ENCODE results near the gene CELA2A. TPM values are rescaled to one million over a fixed set of nuclear protein-coding genes. Genes with fewer than 3 reads are reported as not detected.
"Not testable (repeated sequence)": the region's sequence is repeated elsewhere in the genome, so short reads cannot be mapped to it uniquely, and the experiment has no call there.

The CELA2A gene
- total RNA-seq, 4 donors from 2014 or later, result not detected

DNA sequence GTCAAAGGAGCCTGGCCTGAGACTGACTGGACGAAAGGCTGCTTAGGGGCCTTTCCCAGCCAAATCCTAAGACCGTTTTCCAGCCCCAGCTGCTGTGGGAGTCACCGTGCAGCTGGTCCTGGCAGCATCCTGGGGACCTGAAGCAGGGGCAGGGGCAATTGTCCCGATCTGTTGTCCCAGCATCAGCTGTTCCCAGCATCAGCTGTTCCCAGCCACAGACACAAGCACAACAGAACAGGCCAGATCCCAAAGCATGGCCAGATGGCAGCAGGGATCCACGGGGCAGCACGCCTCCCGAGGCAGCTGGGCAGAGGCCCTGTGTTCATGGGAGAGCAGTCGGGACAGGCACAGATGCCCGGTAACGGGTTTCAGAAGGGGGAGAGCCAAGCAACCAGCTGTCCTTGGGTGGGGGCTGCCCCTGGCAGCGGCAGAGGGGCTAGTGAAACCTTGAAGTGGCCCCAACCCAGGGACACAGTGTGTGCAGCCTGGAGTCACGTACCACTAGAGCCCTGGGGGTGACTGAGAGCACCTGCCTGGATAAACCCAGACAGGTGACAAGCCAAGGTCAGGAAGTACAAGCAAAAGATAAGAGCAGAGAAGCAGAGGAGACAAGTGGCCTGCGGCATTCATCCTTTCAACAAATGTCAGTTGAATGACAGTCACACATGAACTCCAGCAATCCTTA lies 32.7 kb downstream of the CELA2A start:
- no peak for TF ChIP-seq EP300 (IDR thresholded peaks at IDR 0.05)
- no peak for TF ChIP-seq POLR2A (IDR thresholded peaks at IDR 0.05; ENCODE audit: low read depth)
- no peak for TF ChIP-seq CTCF (IDR thresholded peaks at IDR 0.05)
- TF ChIP-seq POLR2AphosphoS5 (IDR thresholded peaks at IDR 0.05), result no peak
- intact Hi-C loops (cut with DNase I), result no loop called here
- Histone ChIP-seq H3K27ac (replicated peaks in 1 of 4) (no peak overlapping the region), H3K4me3 (no peak overlapping the region), H3K36me3 (peaks cover 7 to 48% (median 17%) of the 10 kb centered on the region in 4 donors), H3K27me3 (no peaks in the 10 kb centered on the region), H3K9me3 (no peaks in the 10 kb centered on the region), H3K4me1 (peaks cover 0 to 14% (median 13%) of the 10 kb centered on the region in 4 donors)
- DNase-seq (ENCODE audit: extremely low spot score), result no peak
- WGBS, result 62% methylated on average over 13 of the region's 13 CpGs

GRCh38 chr1:15491010-15491409 lies 34.5 kb downstream of the CELA2A start:
- not testable (repeated sequence) for DNase-seq (ENCODE audit: extremely low spot score)

GRCh38 chr1:15492596-15492995 lies 36.1 kb downstream of the CELA2A start:
- H3K4me1 ChIP-seq, result peaks cover 0 to 14% (median 13%) of the 10 kb centered on the region in 4 donors
- H3K4me3 ChIP-seq, result no peak overlapping the region
- DNase-seq (ENCODE audit: extremely low spot score), result no peak
- H3K9me3 ChIP-seq, result no peaks in the 10 kb centered on the region
- H3K27me3 ChIP-seq, result no peaks in the 10 kb centered on the region
- no peak overlapping the region for H3K27ac ChIP-seq (replicated peaks in 1 of 4)
- H3K36me3 ChIP-seq, result peaks cover 19 to 59% (median 30%) of the 10 kb centered on the region in 4 donors
- intact Hi-C loops (cut with DNase I), result no loop called here
- WGBS, result 77% methylated on average over 5 of the region's 5 CpGs
- no peak for TF ChIP-seq POLR2AphosphoS5 (IDR thresholded peaks at IDR 0.05)
- TF ChIP-seq EP300 (IDR thresholded peaks at IDR 0.05), result no peak
- TF ChIP-seq CTCF (IDR thresholded peaks at IDR 0.05), result no peak
- TF ChIP-seq POLR2A (IDR thresholded peaks at IDR 0.05; ENCODE audit: low read depth), result no peak

More at GRCh38 chr1:15491010-15491409, 34.5 kb downstream of the CELA2A start:
- peaks cover 0 to 14% (median 13%) of the 10 kb centered on the region in 4 donors for H3K4me1 ChIP-seq
- H3K27ac ChIP-seq (replicated peaks in 1 of 4); H3K9me3 ChIP-seq; intact Hi-C loops (cut with DNase I); H3K27me3 ChIP-seq; H3K4me3 ChIP-seq: not testable (repeated sequence)
- peaks cover 15 to 62% (median 27%) of the 10 kb centered on the region in 4 donors for H3K36me3 ChIP-seq
- WGBS, result 88% methylated on average over 4 of the region's 4 CpGs

DNA sequence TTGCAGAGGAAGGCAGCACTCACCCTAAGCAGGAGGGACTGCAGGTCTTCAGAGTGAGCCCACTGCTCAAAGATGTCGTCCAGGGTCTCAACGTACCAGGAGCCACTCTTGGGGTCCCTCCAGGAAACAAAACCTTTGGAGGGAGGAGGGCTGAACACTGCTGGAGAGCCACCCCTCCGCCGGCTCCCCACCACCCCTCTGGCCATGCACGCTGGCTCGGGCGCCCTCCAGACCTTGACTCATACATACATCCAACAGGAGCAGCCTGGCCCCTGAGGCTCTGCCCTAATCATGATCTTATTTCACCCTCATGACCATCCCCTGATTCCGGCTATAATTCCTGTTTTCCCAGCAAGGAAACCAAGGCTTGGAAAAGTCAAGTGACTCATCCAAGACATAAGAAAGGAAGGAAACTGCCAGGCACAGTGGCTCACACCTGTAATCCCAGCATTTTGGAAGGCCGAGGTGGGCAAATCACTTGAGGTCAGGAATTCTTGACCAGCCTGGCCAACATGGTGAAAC lies 37.4 kb downstream of the CELA2A start:
- Histone ChIP-seq H3K27me3 (no peaks in the 10 kb centered on the region), H3K27ac (replicated peaks in 1 of 4) (no peak overlapping the region), H3K4me3 (no peak overlapping the region), H3K36me3 (peaks cover 22 to 62% (median 30%) of the 10 kb centered on the region in 4 donors), H3K9me3 (no peaks in the 10 kb centered on the region), H3K4me1 (peaks cover 0 to 5% (median 5%) of the 10 kb centered on the region in 4 donors)
- TF ChIP-seq CTCF (IDR thresholded peaks at IDR 0.05), result no peak
- TF ChIP-seq EP300 (IDR thresholded peaks at IDR 0.05), result no peak
- TF ChIP-seq POLR2AphosphoS5 (IDR thresholded peaks at IDR 0.05), result no peak
- no peak for TF ChIP-seq POLR2A (IDR thresholded peaks at IDR 0.05; ENCODE audit: low read depth)
- no peak for DNase-seq (ENCODE audit: extremely low spot score)
- 96% methylated on average over 9 of the region's 9 CpGs for WGBS
- intact Hi-C loops (cut with DNase I), result no loop called here

GRCh38 chr1:15500184-15501178 lies 43.9 kb downstream of the CELA2A start:
- Histone ChIP-seq H3K9me3 (no peaks in the 10 kb centered on the region), H3K4me1 (peaks cover 0 to 4% (median 0%) of the 10 kb centered on the region in 4 donors), H3K27ac (replicated peaks in 1 of 4) (no peak overlapping the region), H3K36me3 (peaks cover 25 to 70% (median 39%) of the 10 kb centered on the region in 4 donors), H3K27me3 (no peaks in the 10 kb centered on the region), H3K4me3 (no peak overlapping the region)
- TF ChIP-seq CTCF (IDR thresholded peaks at IDR 0.05) (no peak), POLR2AphosphoS5 (IDR thresholded peaks at IDR 0.05) (no peak), POLR2A (IDR thresholded peaks at IDR 0.05; ENCODE audit: low read depth) (no peak), EP300 (IDR thresholded peaks at IDR 0.05) (no peak)
- intact Hi-C loops (cut with DNase I), result no loop called here
- 84% methylated on average over 19 of the region's 19 CpGs for WGBS
- DNase-seq (ENCODE audit: extremely low spot score), result no peak
